IMR-90 (cell line): ENCODE results near the gene RBM44. TPM values are rescaled to one million over a fixed set of nuclear protein-coding genes. Genes with fewer than 3 reads are reported as not detected.

Experiments
- ATAC-seq: fragments of 200-7000 bp; cut with Tn5 transposase; 2 replicates; pipeline ENCODE4 v1.9.1; 2020; ENCODE audit warnings: low read depth, mild to moderate bottlenecking, moderate library complexity
- BruUV-seq: library from RNA; stranded (reverse); fragments of 400-500 nt; replicated peaks from 2 replicates; lab custom pipeline; 2021; lab: Mats Ljungman, UMichigan
- CTCF ChIA-PET: fragments of 300-600 bp; formaldehyde crosslinking; extraction: SDS; loops from one replicate; lab custom pipeline; 2021; ENCODE audit warnings: antibody characterized with exemption; lab: Yijun Ruan, JAX
- POLR2A ChIA-PET: fragments of 300-600 bp; sonication (Branson Sonifier 250); formaldehyde crosslinking; loops from one replicate; lab custom pipeline; 2022; ENCODE audit warnings: antibody characterized with exemption; ENCODE audit not compliant: unreplicated experiment; lab: Charles Lee
- DNase-seq: peaks from one replicate; pipeline ENCODE4 v3.0.0; 2013
- H2AFZ ChIP-seq: replicated peaks from 2 replicates; pipeline ENCODE3; 2013; ENCODE audit warnings: low read length, mild to moderate bottlenecking; ENCODE audit not compliant: poor library complexity
- H2AK5ac ChIP-seq: 2 replicates; pipeline ENCODE4 v1.6.1; 2013; ENCODE audit warnings: low read depth, low read length, inconsistent platforms
- H2AK9ac ChIP-seq: replicated peaks from 2 replicates; pipeline ENCODE3; 2013; ENCODE audit warnings: mild to moderate bottlenecking, low read depth, low read length, moderate library complexity; ENCODE audit not compliant: poor library complexity
- H2BK120ac ChIP-seq: 2 replicates; pipeline ENCODE4 v1.6.1; 2013; ENCODE audit warnings: low read depth, low read length, inconsistent platforms
- H2BK15ac ChIP-seq: 3 replicates; pipeline ENCODE4 v1.6.1; 2013; ENCODE audit warnings: low read depth, low read length, inconsistent platforms
- H2BK20ac ChIP-seq: 2 replicates; pipeline ENCODE4 v1.6.1; 2013; ENCODE audit warnings: low read depth, mild to moderate bottlenecking, inconsistent platforms, low read length, moderate library complexity
- H2BK5ac ChIP-seq: 2 replicates; pipeline ENCODE4 v1.6.1; 2013; ENCODE audit warnings: mild to moderate bottlenecking, low read depth, low read length, inconsistent platforms; ENCODE audit not compliant: poor library complexity, severe bottlenecking
- H3K14ac ChIP-seq: replicated peaks from 2 replicates; pipeline ENCODE4 v1.6.1; 2013; ENCODE audit warnings: low read depth, low read length, inconsistent platforms
- H3K18ac ChIP-seq: 2 replicates; pipeline ENCODE4 v1.6.1; 2013; ENCODE audit warnings: low read depth, low read length, control low read depth
- H3K23ac ChIP-seq: 2 replicates; pipeline ENCODE4 v1.6.1; 2013; ENCODE audit warnings: low read depth, low read length, inconsistent platforms
- H3K27ac ChIP-seq: 2 replicates; pipeline ENCODE4 v1.5.1; 2013; ENCODE audit warnings: mild to moderate bottlenecking, control low read depth, low read length; ENCODE audit not compliant: insufficient read depth
- H3K27me3 ChIP-seq: 2 replicates; pipeline ENCODE4 v1.6.1; 2013; ENCODE audit warnings: low read length; ENCODE audit not compliant: control insufficient read depth, insufficient read depth
- H3K36me3 ChIP-seq: 2 replicates; pipeline ENCODE4 v1.6.1; 2013; ENCODE audit warnings: low read length, mixed read lengths; ENCODE audit not compliant: control insufficient read depth, insufficient read depth
- H3K4ac ChIP-seq: 2 replicates; pipeline ENCODE4 v1.6.1; 2013; ENCODE audit warnings: low read depth, low read length, inconsistent platforms
- H3K4me1 ChIP-seq: 2 replicates; pipeline ENCODE4 v1.6.1; 2013; ENCODE audit warnings: low read length, mixed read lengths; ENCODE audit not compliant: control insufficient read depth, insufficient read depth
- H3K4me2 ChIP-seq: 2 replicates; pipeline ENCODE4 v1.6.1; 2013; ENCODE audit warnings: low read depth, mild to moderate bottlenecking, control low read depth, low read length, moderate library complexity
- H3K4me3 ChIP-seq: 2 replicates; pipeline ENCODE4 v1.5.1; 2013; ENCODE audit warnings: low read depth, mild to moderate bottlenecking, control low read depth, low read length, moderate library complexity; ENCODE audit not compliant: insufficient read depth
- H3K56ac ChIP-seq: 2 replicates; pipeline ENCODE4 v1.6.1; 2013; ENCODE audit warnings: low read length, inconsistent platforms; ENCODE audit not compliant: insufficient read depth; ENCODE audit errors: extremely low read depth
- H3K79me1 ChIP-seq, 2 experiments: 2 replicates each; pipeline ENCODE4 v1.6.1; 2013; ENCODE audit warnings: low read length in 2 of 2, inconsistent platforms in 1 of 2, low read depth in 1 of 2
- H3K9ac ChIP-seq: 2 replicates; pipeline ENCODE4 v1.6.1; 2013; ENCODE audit warnings: low read depth, low read length, control low read depth
- H3K9me1 ChIP-seq: 2 replicates; pipeline ENCODE4 v1.6.1; 2013; ENCODE audit warnings: low read length, inconsistent platforms; ENCODE audit not compliant: insufficient read depth
- H3K9me3 ChIP-seq: 2 replicates; pipeline ENCODE4 v1.6.1; 2013; ENCODE audit warnings: low read length; ENCODE audit not compliant: control insufficient read depth, insufficient read depth
- H4K20me1 ChIP-seq: 2 replicates; pipeline ENCODE4 v1.6.1; 2013; ENCODE audit warnings: low read length, inconsistent platforms; ENCODE audit not compliant: insufficient read depth
- H4K5ac ChIP-seq: 2 replicates; pipeline ENCODE4 v1.6.1; 2013; ENCODE audit warnings: mild to moderate bottlenecking, low read depth, low read length, control low read depth
- H4K8ac ChIP-seq, 2 experiments: 2 replicates each; pipeline ENCODE4 v1.6.1; 2013; ENCODE audit warnings: low read depth in 2 of 2, low read length in 2 of 2, control low read depth in 1 of 2, inconsistent platforms in 1 of 2
- H4K91ac ChIP-seq: 2 replicates; pipeline ENCODE4 v1.6.1; 2013; ENCODE audit warnings: low read depth, low read length, inconsistent platforms; ENCODE audit not compliant: insufficient read depth
- MAZ ChIP-seq: IDR thresholded peaks from 2 replicates; pipeline ENCODE4 v1.6.1; 2012; ENCODE audit warnings: low read depth, mild to moderate bottlenecking, low read length, improper control_type of control experiment, moderate library complexity, borderline replicate concordance
- RCOR1 ChIP-seq: IDR thresholded peaks from 2 replicates; pipeline ENCODE4 v1.6.1; 2012; ENCODE audit warnings: mild to moderate bottlenecking, low read length, improper control_type of control experiment; ENCODE audit not compliant: insufficient replicate concordance
- RFX5 ChIP-seq: IDR thresholded peaks from 2 replicates; pipeline ENCODE4 v1.8.0; 2012; ENCODE audit warnings: low read depth, mild to moderate bottlenecking, low read length, moderate library complexity
- USF2 ChIP-seq: fragments of 150-350 bp; IDR thresholded peaks from 2 replicates; pipeline ENCODE4 v1.6.1; 2017; ENCODE audit warnings: mild to moderate bottlenecking, antibody characterized with exemption, low read length, low read depth
- WGBS, 2 experiments: methylation state at CpG; one replicate each; pipeline versions ENCODE4 v1.1.5 to v1.1.7; 2013; ENCODE audit warnings: missing lambda C conversion rate in 2 of 2; ENCODE audit not compliant: insufficient read length in 1 of 2; ENCODE audit errors: extremely low coverage in 2 of 2; 5-methylcytosine and 5-hydroxymethylcytosine counted together
- dilution Hi-C: fragments of 300-500 bp; cut with HindIII; formaldehyde crosslinking; loops from one replicate; pipeline ENCODE4 v1.14.3; 2018; ENCODE audit warnings: low sequenced_read_pairs; ENCODE audit not compliant: unreplicated experiment
- in situ Hi-C: fragments of 300-500 bp; cut with MboI; formaldehyde crosslinking; loops from 3 replicates; pipeline ENCODE4 v1.14.3; 2019; ENCODE audit warnings: low sequenced_read_pairs, inconsistent platforms, mixed read lengths
- intact Hi-C: fragments of 100-400 bp; cut with micrococcal nuclease; formaldehyde crosslinking; loops from 2 replicates; pipeline ENCODE4 v1.10.0; 2022
- polyA plus RNA-seq, 3 experiments: library from polyadenylated mRNA; depleted of rRNA; stranded (reverse); fragments of >200 nt; gene quantifications; 2 replicates each; pipeline ENCODE4 v1.2.3, GENCODE V29; 2012; ENCODE audit warnings: low replicate concordance in 1 of 3
- total RNA-seq: library from RNA; depleted of rRNA; stranded (reverse); fragments of >200 nt; gene quantifications from 2 replicates; pipeline ENCODE4 v1.2.3, GENCODE V29; 2012

The RBM44 gene
- total and polyA plus RNA-seq, 2 of the 4 experiments (the other 2 are of a cell fraction), result 0.14 to 0.18 TPM

- Histone ChIP-seq H3K4ac (peak overlapping the region; percentile 27; the same call in 1 of the 2 replicates), H3K18ac (no peak overlapping the region), H3K9me3 (no peaks in the 10 kb centered on the region), H4K8ac (no peak overlapping the region), H4K91ac (no peak overlapping the region), H2BK20ac (peak overlapping the region; percentile 12; the same call in 1 of the 2 replicates), H2AFZ (no peak overlapping the region), H2BK120ac (no peak overlapping the region), H2BK15ac (no peak overlapping the region), H3K23ac (no peak overlapping the region), H2BK5ac (no peak overlapping the region), H3K36me3 (no peaks in the 10 kb centered on the region), H3K4me3 (no peak overlapping the region), H3K9ac (no peak overlapping the region), H3K4me2 (no peak overlapping the region), H3K4me1 (peaks cover 25% of the 10 kb centered on the region), H2AK9ac (peak overlapping the region; percentile 20), H3K9me1 (peaks cover 22% of the 10 kb centered on the region), H4K5ac (no peak overlapping the region), H3K27ac (no peak overlapping the region), H2AK5ac (peak overlapping the region; percentile 60), H3K56ac (no peak overlapping the region), H3K79me1 (peaks cover 0 to 24% of the 10 kb centered on the region in 2 experiments; a peak in 2 of 4 replicates), H3K14ac (no peak overlapping the region), H3K27me3 (no peaks in the 10 kb centered on the region), H4K20me1 (no peaks in the 10 kb centered on the region)
- BruUV-seq, result no TSS peak
- POLR2A ChIA-PET, result no interaction called here
- DNase-seq (no peak), ATAC-seq (no peak)
- intact Hi-C loops (no loop called here), in situ Hi-C loops (no loop called here), dilution Hi-C loops (no loop called here)
- TF ChIP-seq MAZ, result no peak
- TF ChIP-seq RCOR1, result no peak
- TF ChIP-seq RFX5, result no peak
- no peak for TF ChIP-seq USF2
- CTCF ChIA-PET, result interaction anchor here (1.6 kb wide), 1 partner anchor 401 kb away, joined by 3 read pairs; no protein-coding TSS in a partner anchor
- WGBS, 2 experiments, result 100% methylated on average over 2 of the region's 8 CpGs; no CpG with 5 or more reads in 1 of the 2 experiments
Measured at GRCh38 chr2:237862528-237862895, 63.9 kb downstream of the RBM44 start.
